ENCODE data around the gene ZAR1L.
A peak's percentile ranks its signal among the peaks of the same experiment; 100 is the strongest.

DNA sequence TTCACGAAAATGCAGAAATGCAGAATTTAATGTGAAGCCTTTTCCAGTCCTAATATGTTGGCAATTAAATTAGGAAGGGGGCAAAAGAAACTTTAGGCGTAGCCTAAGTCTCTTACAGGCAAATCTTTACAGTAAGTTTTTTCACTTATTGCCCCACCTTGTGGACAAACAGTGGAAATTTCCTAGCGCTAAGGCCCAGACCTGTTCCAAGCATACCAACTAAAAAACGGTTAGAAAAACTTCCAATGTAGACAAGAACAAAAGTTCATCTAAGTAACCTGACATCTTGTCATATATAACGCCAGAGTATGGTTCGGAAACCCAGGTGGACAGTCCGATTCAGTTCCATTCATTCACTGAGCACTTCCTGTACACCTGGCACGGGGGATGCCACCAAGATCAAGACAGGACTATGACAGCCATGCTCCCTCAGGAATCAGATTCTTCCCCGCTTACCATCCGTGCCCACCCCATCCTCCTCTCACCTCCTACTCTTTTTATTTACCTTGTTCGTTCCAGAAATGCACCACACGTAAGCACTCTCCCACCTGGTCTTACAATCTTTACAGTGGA is 4.9 kb downstream of the ZAR1L start:
- TF ChIP-seq, protein P1, sequence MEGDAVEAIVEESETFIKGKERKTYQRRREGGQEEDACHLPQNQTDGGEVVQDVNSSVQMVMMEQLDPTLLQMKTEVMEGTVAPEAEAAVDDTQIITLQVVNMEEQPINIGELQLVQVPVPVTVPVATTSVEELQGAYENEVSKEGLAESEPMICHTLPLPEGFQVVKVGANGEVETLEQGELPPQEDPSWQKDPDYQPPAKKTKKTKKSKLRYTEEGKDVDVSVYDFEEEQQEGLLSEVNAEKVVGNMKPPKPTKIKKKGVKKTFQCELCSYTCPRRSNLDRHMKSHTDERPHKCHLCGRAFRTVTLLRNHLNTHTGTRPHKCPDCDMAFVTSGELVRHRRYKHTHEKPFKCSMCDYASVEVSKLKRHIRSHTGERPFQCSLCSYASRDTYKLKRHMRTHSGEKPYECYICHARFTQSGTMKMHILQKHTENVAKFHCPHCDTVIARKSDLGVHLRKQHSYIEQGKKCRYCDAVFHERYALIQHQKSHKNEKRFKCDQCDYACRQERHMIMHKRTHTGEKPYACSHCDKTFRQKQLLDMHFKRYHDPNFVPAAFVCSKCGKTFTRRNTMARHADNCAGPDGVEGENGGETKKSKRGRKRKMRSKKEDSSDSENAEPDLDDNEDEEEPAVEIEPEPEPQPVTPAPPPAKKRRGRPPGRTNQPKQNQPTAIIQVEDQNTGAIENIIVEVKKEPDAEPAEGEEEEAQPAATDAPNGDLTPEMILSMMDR (IDR thresholded peaks at IDR 0.05): peak; percentile 29 to 57
- TF ChIP-seq POLR2A (IDR thresholded peaks at IDR 0.05): no peak
- TF ChIP-seq EP300 (IDR thresholded peaks at IDR 0.05): no peak
